DMS 273 (cell line): ENCODE measurements around the gene CCDC158.
"Not testable (repeated sequence)": the region's sequence is repeated elsewhere in the genome, so short reads cannot be mapped to it uniquely, and the experiment has no call there.

ENCODE experiments used
- DNase-seq: peaks from one replicate; lab custom pipeline; 2025; ENCODE audit not compliant: unreplicated experiment; lab: John Stamatoyannopoulos, UW

The CCDC158 gene

GRCh38 chr4:76282941-76283689 is 137.8 kb downstream of the CCDC158 start:
- no peak for DNase-seq

- not testable (repeated sequence) for DNase-seq
Measured at GRCh38 chr4:76281594-76281993, 139.3 kb downstream of the CCDC158 start.

GRCh38 chr4:76280488-76281441 is 140.2 kb downstream of the CCDC158 start:
- no peak for DNase-seq

GRCh38 chr4:76279462-76279861 is 141.5 kb downstream of the CCDC158 start:
- DNase-seq = no peak

GRCh38 chr4:76278583-76278982 is 142.4 kb downstream of the CCDC158 start:
- DNase-seq = no peak

GRCh38 chr4:76277667-76278066 is 143.3 kb downstream of the CCDC158 start:
- DNase-seq = no peak

- DNase-seq = no peak
Measured at GRCh38 chr4:76276813-76277212, 144.1 kb downstream of the CCDC158 start.

- DNase-seq = no peak
Measured at GRCh38 chr4:76275486-76276124, 145.3 kb downstream of the CCDC158 start.

GRCh38 chr4:76272999-76273398 is 147.9 kb downstream of the CCDC158 start:
- no peak for DNase-seq

GRCh38 chr4:76272582-76272981 is 148.4 kb downstream of the CCDC158 start:
- no peak for DNase-seq

- no peak for DNase-seq
Measured at GRCh38 chr4:76272073-76272472, 148.9 kb downstream of the CCDC158 start.

- no peak for DNase-seq
Measured at GRCh38 chr4:76271248-76271647, 149.7 kb downstream of the CCDC158 start.

- no peak for DNase-seq
Measured at GRCh38 chr4:76270244-76271175, 150.4 kb downstream of the CCDC158 start.

- no peak for DNase-seq
Measured at GRCh38 chr4:76267811-76268210, 153.1 kb downstream of the CCDC158 start.

GRCh38 chr4:76266627-76267026 is 154.3 kb downstream of the CCDC158 start:
- no peak for DNase-seq

- DNase-seq = no peak
Measured at GRCh38 chr4:76265631-76266218, 155.2 kb downstream of the CCDC158 start.
